Lower lobe of right lung (tissue), 2 donors: ENCODE results near the gene NSL1. TPM values are rescaled to one million over a fixed set of nuclear protein-coding genes. Genes with fewer than 3 reads are reported as not detected.

Source experiments
- ATAC-seq, 2 donors: fragments of 200-7000 bp; cut with Tn5 transposase; one replicate each; pipeline ENCODE4 v1.9.1; 2020 to 2022; ENCODE audit warnings: mild to moderate bottlenecking in 2 of 2, moderate library complexity in 2 of 2
- DNase-seq: peaks from one replicate; pipeline ENCODE4 v3.0.0-alpha.2; 2020
- H3K27ac ChIP-seq: fragments of 200-600 bp; one replicate; pipeline ENCODE4 v1.8.0; 2022
- H3K27me3 ChIP-seq: fragments of 200-600 bp; one replicate; pipeline ENCODE4 v1.8.0; 2022; ENCODE audit warnings: low read depth
- H3K36me3 ChIP-seq: fragments of 200-600 bp; one replicate; pipeline ENCODE4 v1.8.0; 2022; ENCODE audit warnings: mild to moderate bottlenecking
- H3K4me1 ChIP-seq: fragments of 200-600 bp; one replicate; pipeline ENCODE4 v1.8.0; 2022
- H3K4me3 ChIP-seq: fragments of 200-600 bp; one replicate; pipeline ENCODE4 v1.8.0; 2022; ENCODE audit warnings: mild to moderate bottlenecking
- H3K9me3 ChIP-seq: fragments of 200-600 bp; one replicate; pipeline ENCODE4 v1.8.0; 2022
- intact Hi-C: fragments of 100-400 bp; cut with DNase I; formaldehyde crosslinking; loops from one replicate; pipeline ENCODE4 v1.11.0; 2022
- total RNA-seq: library from RNA; stranded (reverse); fragmentation: NEBNext Ultra II Directional; extraction: Animal tissue kit (Norgen Biotek cat#: 25700); gene quantifications from one replicate; pipeline ENCODE4 v1.2.1, GENCODE V29; 2021
- TF ChIP-seq, protein P1 (sequence below): fragments of 200-600 bp; IDR thresholded peaks from one replicate; pipeline ENCODE4 v1.8.0; 2022; ENCODE audit warnings: antibody characterized with exemption, mild to moderate bottlenecking
- donor health status: DM: no; HTN: yes; CAD: no; lungs with severe emphysema.

The NSL1 gene
- total RNA-seq, 1 donor from 2014 or later: 30.8 TPM

DNA sequence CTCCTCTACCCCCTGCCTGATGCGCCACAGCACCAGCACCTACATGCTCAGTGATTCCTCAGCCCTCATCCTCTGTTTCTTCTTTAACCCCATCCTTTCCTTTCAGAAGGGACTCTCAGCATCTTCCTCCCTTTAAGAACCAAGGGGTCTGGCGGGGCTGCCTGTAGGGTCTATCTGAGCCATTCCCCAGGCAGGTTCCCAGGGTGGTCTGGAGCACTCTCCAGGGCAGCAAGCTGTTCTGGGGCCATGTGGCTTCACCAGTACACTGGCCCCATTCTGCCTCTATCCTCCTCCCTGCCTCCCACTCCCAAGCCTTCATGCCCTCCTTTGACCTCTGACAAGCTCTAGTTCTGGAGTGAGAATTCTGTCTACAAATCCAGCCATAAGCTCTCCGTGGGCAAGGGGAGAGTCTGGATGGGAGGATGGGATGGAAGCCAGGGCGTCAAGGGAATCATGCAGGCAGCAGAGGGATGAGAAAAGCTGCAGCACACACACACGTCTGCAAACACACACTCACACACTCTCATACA, 102.3 kb downstream of the NSL1 start:
- Histone ChIP-seq H3K9me3 (no peaks in the 10 kb centered on the region), H3K36me3 (no peaks in the 10 kb centered on the region), H3K27ac (no peak overlapping the region), H3K4me3 (no peak overlapping the region), H3K4me1 (peaks cover 9% of the 10 kb centered on the region), H3K27me3 (peaks cover 3% of the 10 kb centered on the region)
- DNase-seq: no peak
- no peak for ATAC-seq
- TF ChIP-seq, protein P1, sequence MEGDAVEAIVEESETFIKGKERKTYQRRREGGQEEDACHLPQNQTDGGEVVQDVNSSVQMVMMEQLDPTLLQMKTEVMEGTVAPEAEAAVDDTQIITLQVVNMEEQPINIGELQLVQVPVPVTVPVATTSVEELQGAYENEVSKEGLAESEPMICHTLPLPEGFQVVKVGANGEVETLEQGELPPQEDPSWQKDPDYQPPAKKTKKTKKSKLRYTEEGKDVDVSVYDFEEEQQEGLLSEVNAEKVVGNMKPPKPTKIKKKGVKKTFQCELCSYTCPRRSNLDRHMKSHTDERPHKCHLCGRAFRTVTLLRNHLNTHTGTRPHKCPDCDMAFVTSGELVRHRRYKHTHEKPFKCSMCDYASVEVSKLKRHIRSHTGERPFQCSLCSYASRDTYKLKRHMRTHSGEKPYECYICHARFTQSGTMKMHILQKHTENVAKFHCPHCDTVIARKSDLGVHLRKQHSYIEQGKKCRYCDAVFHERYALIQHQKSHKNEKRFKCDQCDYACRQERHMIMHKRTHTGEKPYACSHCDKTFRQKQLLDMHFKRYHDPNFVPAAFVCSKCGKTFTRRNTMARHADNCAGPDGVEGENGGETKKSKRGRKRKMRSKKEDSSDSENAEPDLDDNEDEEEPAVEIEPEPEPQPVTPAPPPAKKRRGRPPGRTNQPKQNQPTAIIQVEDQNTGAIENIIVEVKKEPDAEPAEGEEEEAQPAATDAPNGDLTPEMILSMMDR: no peak
- intact Hi-C loops: no loop called here

- no peaks in the 10 kb centered on the region for H3K9me3 ChIP-seq
- H3K36me3 ChIP-seq: no peaks in the 10 kb centered on the region
- TF ChIP-seq, protein P1: no peak
- no peak overlapping the region for H3K4me3 ChIP-seq
- intact Hi-C loops: no loop called here
- H3K27me3 ChIP-seq: peaks cover 3% of the 10 kb centered on the region
- DNase-seq (no peak), ATAC-seq (no peak)
- H3K27ac ChIP-seq: no peak overlapping the region
- H3K4me1 ChIP-seq: peaks cover 16% of the 10 kb centered on the region
Measured at GRCh38 chr1:212688341-212689047, 103.1 kb downstream of the NSL1 start.

DNA sequence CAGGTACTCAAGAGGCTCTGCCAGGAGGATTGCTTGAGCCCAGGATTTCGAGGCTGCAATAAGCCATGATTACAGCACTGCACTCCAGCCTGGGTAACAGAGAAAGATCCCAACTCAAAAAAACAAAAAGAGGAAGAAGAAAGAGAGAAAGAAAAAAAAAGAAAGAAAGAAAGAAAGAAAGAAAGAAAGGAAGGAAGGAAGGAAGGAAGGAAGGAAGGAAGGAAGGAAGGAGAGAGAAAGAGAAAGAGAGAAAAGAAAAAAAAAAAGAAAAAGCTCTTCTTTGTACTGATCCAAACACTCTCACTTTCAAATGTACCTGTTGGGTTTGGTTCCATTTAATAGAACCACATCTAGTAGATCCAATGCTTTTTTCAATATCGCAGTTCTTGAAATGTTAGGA, 103.8 kb downstream of the NSL1 start:
- TF ChIP-seq, protein P1: no peak
- no peaks in the 10 kb centered on the region for H3K9me3 ChIP-seq
- H3K4me1 ChIP-seq: peaks cover 19% of the 10 kb centered on the region
- intact Hi-C loops: no loop called here
- DNase-seq (no peak), ATAC-seq (no peak)
- H3K36me3 ChIP-seq: no peaks in the 10 kb centered on the region
- H3K4me3 ChIP-seq: no peak overlapping the region
- H3K27me3 ChIP-seq: peaks cover 3% of the 10 kb centered on the region
- no peak overlapping the region for H3K27ac ChIP-seq

DNA sequence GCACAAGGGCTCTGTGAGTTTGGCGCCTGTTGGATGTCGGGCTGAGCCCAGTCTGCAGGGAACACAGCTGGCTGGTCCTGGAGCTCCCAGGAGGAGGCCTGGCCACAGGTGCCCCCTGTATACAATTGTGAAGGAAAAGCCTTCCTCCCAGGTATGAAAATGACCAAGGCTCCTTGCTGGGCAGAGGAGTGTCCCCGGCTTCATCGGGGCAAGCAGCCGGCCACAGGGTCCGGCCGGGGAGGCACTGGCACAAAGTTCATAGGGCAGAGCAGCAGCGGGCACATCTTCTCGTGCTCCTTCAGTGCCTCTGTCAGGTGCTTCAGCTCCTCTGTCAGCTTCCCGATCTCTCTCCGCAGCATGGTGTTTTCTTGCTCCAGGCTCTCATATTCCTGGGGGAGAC, 105.0 kb downstream of the NSL1 start:
- Histone ChIP-seq H3K4me1 (peaks cover 19% of the 10 kb centered on the region), H3K27me3 (peaks cover 3% of the 10 kb centered on the region), H3K36me3 (no peaks in the 10 kb centered on the region), H3K27ac (no peak overlapping the region), H3K9me3 (no peaks in the 10 kb centered on the region), H3K4me3 (no peak overlapping the region)
- TF ChIP-seq, protein P1: no peak
- ATAC-seq: no peak
- intact Hi-C loops: no loop called here
- DNase-seq: no peak

DNA sequence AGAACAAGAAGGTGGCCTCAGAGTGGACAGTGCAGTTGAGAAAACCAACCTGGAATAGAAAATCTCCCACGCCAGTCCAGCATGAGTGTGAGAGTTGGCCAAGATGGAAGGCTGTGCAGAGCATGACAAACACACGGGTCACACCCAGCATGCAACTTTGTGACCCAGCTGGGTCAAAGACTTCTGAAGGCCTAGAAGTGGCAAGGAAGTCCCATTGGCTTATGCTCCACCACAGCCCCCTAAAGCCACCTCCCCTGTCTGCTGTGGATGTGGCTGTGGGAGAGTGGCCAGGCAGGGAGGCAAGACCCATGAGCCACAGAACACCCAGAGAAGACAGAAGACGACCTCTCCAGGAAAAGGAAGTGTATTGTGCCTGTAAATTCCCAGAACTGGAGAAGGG, 105.5 kb downstream of the NSL1 start:
- intact Hi-C loops: no loop called here
- H3K4me1 ChIP-seq: peaks cover 19% of the 10 kb centered on the region
- H3K36me3 ChIP-seq: no peaks in the 10 kb centered on the region
- H3K9me3 ChIP-seq: no peaks in the 10 kb centered on the region
- H3K4me3 ChIP-seq: no peak overlapping the region
- ATAC-seq: no peak
- H3K27me3 ChIP-seq: no peaks in the 10 kb centered on the region
- H3K27ac ChIP-seq: no peak overlapping the region
- no peak for DNase-seq
- TF ChIP-seq, protein P1: no peak
